Mesothelial cell of epicardium (in vitro differentiated cells): ENCODE results near the gene PTPN18. TPM values are rescaled to one million over a fixed set of nuclear protein-coding genes. Genes with fewer than 3 reads are reported as not detected.

Experiments used
- total RNA-seq: library from RNA; stranded (reverse); gene quantifications from 3 replicates; pipeline ENCODE4 v1.2.1, GENCODE V29; 2021

Gene PTPN18
- total RNA-seq, 1 donor from 2014 or later: 20.1 TPM

Other genes starting within 250 kb of the PTPN18 start
- gene POTEF, start 226.8 kb upstream of the PTPN18 start, total RNA-seq: 49.5 to 55.5 TPM (median 53.3 TPM) in 3 replicates
- 7.1 to 8.9 TPM (median 7.4 TPM) in 3 replicates for gene CCDC74B, start 210.9 kb upstream of the PTPN18 start, total RNA-seq
- 82.8 to 89.2 TPM (median 85.7 TPM) in 3 replicates for gene SMPD4, start 174.5 kb upstream of the PTPN18 start, total RNA-seq
- 217 to 234 TPM (median 231 TPM) in 3 replicates for gene MZT2B, start 173.8 kb upstream of the PTPN18 start, total RNA-seq
- gene TUBA3E, start 157.6 kb upstream of the PTPN18 start, total RNA-seq: not detected in 3 replicates
- gene IMP4, start 13.2 kb upstream of the PTPN18 start, total RNA-seq: 41.7 to 46.9 TPM (median 46.9 TPM) in 3 replicates
- 7.0 to 7.3 TPM (median 7.1 TPM) in 3 replicates for gene POTEI, start 153.3 kb downstream of the PTPN18 start, total RNA-seq
- gene CFC1B, start 165.2 kb downstream of the PTPN18 start, total RNA-seq: not detected in 3 replicates
- not detected in 3 replicates for gene CFC1, start 243.5 kb downstream of the PTPN18 start, total RNA-seq